IMR-90 (cell line): ENCODE results near the gene SPAG8. TPM values are rescaled to one million over a fixed set of nuclear protein-coding genes. Genes with fewer than 3 reads are reported as not detected.

Experiments
- ATAC-seq: fragments of 200-7000 bp; cut with Tn5 transposase; 2 replicates; pipeline ENCODE4 v1.9.1; 2020; ENCODE audit warnings: low read depth, mild to moderate bottlenecking, moderate library complexity
- BruUV-seq: library from RNA; stranded (reverse); fragments of 400-500 nt; replicated peaks from 2 replicates; lab custom pipeline; 2021; lab: Mats Ljungman, UMichigan
- CTCF ChIA-PET: fragments of 300-600 bp; formaldehyde crosslinking; extraction: SDS; loops from one replicate; lab custom pipeline; 2021; ENCODE audit warnings: antibody characterized with exemption; lab: Yijun Ruan, JAX
- POLR2A ChIA-PET: fragments of 300-600 bp; sonication (Branson Sonifier 250); formaldehyde crosslinking; loops from one replicate; lab custom pipeline; 2022; ENCODE audit warnings: antibody characterized with exemption; ENCODE audit not compliant: unreplicated experiment; lab: Charles Lee
- DNase-seq: peaks from one replicate; pipeline ENCODE4 v3.0.0; 2013
- H2AFZ ChIP-seq: replicated peaks from 2 replicates; pipeline ENCODE3; 2013; ENCODE audit warnings: low read length, mild to moderate bottlenecking; ENCODE audit not compliant: poor library complexity
- H2AK5ac ChIP-seq: 2 replicates; pipeline ENCODE4 v1.6.1; 2013; ENCODE audit warnings: low read depth, low read length, inconsistent platforms
- H2AK9ac ChIP-seq: replicated peaks from 2 replicates; pipeline ENCODE3; 2013; ENCODE audit warnings: mild to moderate bottlenecking, low read depth, low read length, moderate library complexity; ENCODE audit not compliant: poor library complexity
- H2BK120ac ChIP-seq: 2 replicates; pipeline ENCODE4 v1.6.1; 2013; ENCODE audit warnings: low read depth, low read length, inconsistent platforms
- H2BK15ac ChIP-seq: 3 replicates; pipeline ENCODE4 v1.6.1; 2013; ENCODE audit warnings: low read depth, low read length, inconsistent platforms
- H2BK20ac ChIP-seq: 2 replicates; pipeline ENCODE4 v1.6.1; 2013; ENCODE audit warnings: low read depth, mild to moderate bottlenecking, inconsistent platforms, low read length, moderate library complexity
- H2BK5ac ChIP-seq: 2 replicates; pipeline ENCODE4 v1.6.1; 2013; ENCODE audit warnings: mild to moderate bottlenecking, low read depth, low read length, inconsistent platforms; ENCODE audit not compliant: poor library complexity, severe bottlenecking
- H3K14ac ChIP-seq: replicated peaks from 2 replicates; pipeline ENCODE4 v1.6.1; 2013; ENCODE audit warnings: low read depth, low read length, inconsistent platforms
- H3K18ac ChIP-seq: 2 replicates; pipeline ENCODE4 v1.6.1; 2013; ENCODE audit warnings: low read depth, low read length, control low read depth
- H3K23ac ChIP-seq: 2 replicates; pipeline ENCODE4 v1.6.1; 2013; ENCODE audit warnings: low read depth, low read length, inconsistent platforms
- H3K27ac ChIP-seq: 2 replicates; pipeline ENCODE4 v1.5.1; 2013; ENCODE audit warnings: mild to moderate bottlenecking, control low read depth, low read length; ENCODE audit not compliant: insufficient read depth
- H3K27me3 ChIP-seq: 2 replicates; pipeline ENCODE4 v1.6.1; 2013; ENCODE audit warnings: low read length; ENCODE audit not compliant: control insufficient read depth, insufficient read depth
- H3K36me3 ChIP-seq: 2 replicates; pipeline ENCODE4 v1.6.1; 2013; ENCODE audit warnings: low read length, mixed read lengths; ENCODE audit not compliant: control insufficient read depth, insufficient read depth
- H3K4ac ChIP-seq: 2 replicates; pipeline ENCODE4 v1.6.1; 2013; ENCODE audit warnings: low read depth, low read length, inconsistent platforms
- H3K4me1 ChIP-seq: 2 replicates; pipeline ENCODE4 v1.6.1; 2013; ENCODE audit warnings: low read length, mixed read lengths; ENCODE audit not compliant: control insufficient read depth, insufficient read depth
- H3K4me2 ChIP-seq: 2 replicates; pipeline ENCODE4 v1.6.1; 2013; ENCODE audit warnings: low read depth, mild to moderate bottlenecking, control low read depth, low read length, moderate library complexity
- H3K4me3 ChIP-seq: 2 replicates; pipeline ENCODE4 v1.5.1; 2013; ENCODE audit warnings: low read depth, mild to moderate bottlenecking, control low read depth, low read length, moderate library complexity; ENCODE audit not compliant: insufficient read depth
- H3K56ac ChIP-seq: 2 replicates; pipeline ENCODE4 v1.6.1; 2013; ENCODE audit warnings: low read length, inconsistent platforms; ENCODE audit not compliant: insufficient read depth; ENCODE audit errors: extremely low read depth
- H3K79me1 ChIP-seq, 2 experiments: 2 replicates each; pipeline ENCODE4 v1.6.1; 2013; ENCODE audit warnings: low read length in 2 of 2, inconsistent platforms in 1 of 2, low read depth in 1 of 2
- H3K9ac ChIP-seq: 2 replicates; pipeline ENCODE4 v1.6.1; 2013; ENCODE audit warnings: low read depth, low read length, control low read depth
- H3K9me1 ChIP-seq: 2 replicates; pipeline ENCODE4 v1.6.1; 2013; ENCODE audit warnings: low read length, inconsistent platforms; ENCODE audit not compliant: insufficient read depth
- H3K9me3 ChIP-seq: 2 replicates; pipeline ENCODE4 v1.6.1; 2013; ENCODE audit warnings: low read length; ENCODE audit not compliant: control insufficient read depth, insufficient read depth
- H4K20me1 ChIP-seq: 2 replicates; pipeline ENCODE4 v1.6.1; 2013; ENCODE audit warnings: low read length, inconsistent platforms; ENCODE audit not compliant: insufficient read depth
- H4K5ac ChIP-seq: 2 replicates; pipeline ENCODE4 v1.6.1; 2013; ENCODE audit warnings: mild to moderate bottlenecking, low read depth, low read length, control low read depth
- H4K8ac ChIP-seq, 2 experiments: 2 replicates each; pipeline ENCODE4 v1.6.1; 2013; ENCODE audit warnings: low read depth in 2 of 2, low read length in 2 of 2, control low read depth in 1 of 2, inconsistent platforms in 1 of 2
- H4K91ac ChIP-seq: 2 replicates; pipeline ENCODE4 v1.6.1; 2013; ENCODE audit warnings: low read depth, low read length, inconsistent platforms; ENCODE audit not compliant: insufficient read depth
- BHLHE40 ChIP-seq: fragments of 150-350 bp; IDR thresholded peaks from 2 replicates; pipeline ENCODE4 v1.6.1; 2016; ENCODE audit warnings: mild to moderate bottlenecking, low read depth, low read length
- CEBPB ChIP-seq: IDR thresholded peaks from 2 replicates; pipeline ENCODE4 v1.6.1; 2012; ENCODE audit warnings: low read depth, low read length, improper control_type of control experiment
- CHD1 ChIP-seq: IDR thresholded peaks from 2 replicates; pipeline ENCODE4 v1.6.1; 2012; ENCODE audit warnings: low read depth, low read length, improper control_type of control experiment
- FOS ChIP-seq: fragments of 150-350 bp; IDR thresholded peaks from 2 replicates; pipeline ENCODE4 v1.6.1; 2016; ENCODE audit warnings: low read depth, low read length
- POLR2A ChIP-seq: IDR thresholded peaks from 2 replicates; pipeline ENCODE4 v1.6.1; 2012; ENCODE audit warnings: mild to moderate bottlenecking, low read depth, low read length
- RAD21 ChIP-seq: IDR thresholded peaks from 2 replicates; pipeline ENCODE4 v1.6.1; 2012; ENCODE audit warnings: low read length, improper control_type of control experiment
- RCOR1 ChIP-seq: IDR thresholded peaks from 2 replicates; pipeline ENCODE4 v1.6.1; 2012; ENCODE audit warnings: mild to moderate bottlenecking, low read length, improper control_type of control experiment; ENCODE audit not compliant: insufficient replicate concordance
- RFX5 ChIP-seq: IDR thresholded peaks from 2 replicates; pipeline ENCODE4 v1.8.0; 2012; ENCODE audit warnings: low read depth, mild to moderate bottlenecking, low read length, moderate library complexity
- WGBS, 2 experiments: methylation state at CpG; one replicate each; pipeline versions ENCODE4 v1.1.5 to v1.1.7; 2013; ENCODE audit warnings: missing lambda C conversion rate in 2 of 2; ENCODE audit not compliant: insufficient read length in 1 of 2; ENCODE audit errors: extremely low coverage in 2 of 2; 5-methylcytosine and 5-hydroxymethylcytosine counted together
- dilution Hi-C: fragments of 300-500 bp; cut with HindIII; formaldehyde crosslinking; loops from one replicate; pipeline ENCODE4 v1.14.3; 2018; ENCODE audit warnings: low sequenced_read_pairs; ENCODE audit not compliant: unreplicated experiment
- in situ Hi-C: fragments of 300-500 bp; cut with MboI; formaldehyde crosslinking; loops from 3 replicates; pipeline ENCODE4 v1.14.3; 2019; ENCODE audit warnings: low sequenced_read_pairs, inconsistent platforms, mixed read lengths
- intact Hi-C: fragments of 100-400 bp; cut with micrococcal nuclease; formaldehyde crosslinking; loops from 2 replicates; pipeline ENCODE4 v1.10.0; 2022
- polyA plus RNA-seq, 3 experiments: library from polyadenylated mRNA; depleted of rRNA; stranded (reverse); fragments of >200 nt; gene quantifications; 2 replicates each; pipeline ENCODE4 v1.2.3, GENCODE V29; 2012; ENCODE audit warnings: low replicate concordance in 1 of 3
- total RNA-seq: library from RNA; depleted of rRNA; stranded (reverse); fragments of >200 nt; gene quantifications from 2 replicates; pipeline ENCODE4 v1.2.3, GENCODE V29; 2012
- TF ChIP-seq, protein P1 (sequence below): fragments of 150-350 bp; IDR thresholded peaks from 2 replicates; pipeline ENCODE4 v1.6.1; 2017; ENCODE audit warnings: mild to moderate bottlenecking, antibody characterized with exemption, low read length, low read depth
- TF ChIP-seq, protein P2 (sequence below): fragments of 150-350 bp; IDR thresholded peaks from 2 replicates; pipeline ENCODE4 v1.6.1; 2016; ENCODE audit warnings: low read depth, mild to moderate bottlenecking, low read length, moderate library complexity, borderline replicate concordance

Gene SPAG8
- total and polyA plus RNA-seq, 2 of the 4 experiments (the other 2 are of a cell fraction) = 0.72 to 0.84 TPM

DNA sequence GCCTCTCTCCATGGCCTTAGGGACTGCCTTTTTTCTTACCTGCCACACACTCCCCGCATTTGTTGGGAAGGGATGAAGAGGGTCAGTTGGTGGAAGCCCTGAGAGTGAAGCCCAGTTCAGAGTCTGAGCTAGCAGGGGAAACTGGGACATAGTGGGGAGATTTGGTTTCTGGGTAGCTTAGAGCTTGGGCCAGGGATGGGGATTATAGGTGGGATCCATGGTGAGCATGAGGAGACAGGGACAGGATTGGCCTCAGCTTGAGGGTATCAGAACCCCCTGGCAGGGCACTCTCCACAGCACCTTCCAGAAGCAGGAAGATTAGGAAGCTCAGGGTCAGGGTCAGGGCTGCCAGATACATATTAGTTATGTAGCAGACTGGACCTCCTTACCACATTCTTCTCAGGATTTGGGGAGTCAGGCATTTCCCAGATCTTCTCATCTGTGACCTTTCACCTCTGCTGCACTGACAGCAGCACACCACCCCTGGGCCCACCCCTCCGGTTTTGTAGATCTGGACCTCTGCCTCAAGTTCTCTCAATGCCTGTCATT lies 40.3 kb upstream of the SPAG8 start:
- no peak overlapping the region for H3K4ac ChIP-seq
- BruUV-seq = no TSS peak
- no peak overlapping the region for H3K4me2 ChIP-seq
- ChIA-PET CTCF (no interaction called here), POLR2A (no interaction called here)
- no peak overlapping the region for H3K9ac ChIP-seq
- no peaks in the 10 kb centered on the region for H3K79me1 ChIP-seq
- intact Hi-C loops (no loop called here), dilution Hi-C loops (no loop called here), in situ Hi-C loops (no loop called here)
- H2BK120ac ChIP-seq = no peak overlapping the region
- H3K9me3 ChIP-seq = no peaks in the 10 kb centered on the region
- no peak overlapping the region for H2AK5ac ChIP-seq
- H4K5ac ChIP-seq = no peak overlapping the region
- DNase-seq (no peak), ATAC-seq (no peak)
- no peak overlapping the region for H4K8ac ChIP-seq
- H3K27me3 ChIP-seq = no peaks in the 10 kb centered on the region; the same call in 1 of the 2 replicates
- no peak overlapping the region for H4K91ac ChIP-seq
- TF ChIP-seq BHLHE40 = no peak
- TF ChIP-seq CHD1 = no peak
- no peak for TF ChIP-seq POLR2A
- TF ChIP-seq RFX5 = no peak
- TF ChIP-seq FOS = no peak
- TF ChIP-seq, protein P1, sequence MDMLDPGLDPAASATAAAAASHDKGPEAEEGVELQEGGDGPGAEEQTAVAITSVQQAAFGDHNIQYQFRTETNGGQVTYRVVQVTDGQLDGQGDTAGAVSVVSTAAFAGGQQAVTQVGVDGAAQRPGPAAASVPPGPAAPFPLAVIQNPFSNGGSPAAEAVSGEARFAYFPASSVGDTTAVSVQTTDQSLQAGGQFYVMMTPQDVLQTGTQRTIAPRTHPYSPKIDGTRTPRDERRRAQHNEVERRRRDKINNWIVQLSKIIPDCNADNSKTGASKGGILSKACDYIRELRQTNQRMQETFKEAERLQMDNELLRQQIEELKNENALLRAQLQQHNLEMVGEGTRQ = no peak
- no peak for TF ChIP-seq RCOR1
- no peak for TF ChIP-seq RAD21
- no peak for TF ChIP-seq CEBPB
- TF ChIP-seq, protein P2, sequence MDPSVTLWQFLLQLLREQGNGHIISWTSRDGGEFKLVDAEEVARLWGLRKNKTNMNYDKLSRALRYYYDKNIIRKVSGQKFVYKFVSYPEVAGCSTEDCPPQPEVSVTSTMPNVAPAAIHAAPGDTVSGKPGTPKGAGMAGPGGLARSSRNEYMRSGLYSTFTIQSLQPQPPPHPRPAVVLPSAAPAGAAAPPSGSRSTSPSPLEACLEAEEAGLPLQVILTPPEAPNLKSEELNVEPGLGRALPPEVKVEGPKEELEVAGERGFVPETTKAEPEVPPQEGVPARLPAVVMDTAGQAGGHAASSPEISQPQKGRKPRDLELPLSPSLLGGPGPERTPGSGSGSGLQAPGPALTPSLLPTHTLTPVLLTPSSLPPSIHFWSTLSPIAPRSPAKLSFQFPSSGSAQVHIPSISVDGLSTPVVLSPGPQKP = no peak
- H2AK9ac ChIP-seq = peak overlapping the region; percentile 15
- H3K27ac ChIP-seq = no peak overlapping the region
- H2AFZ ChIP-seq = no peak overlapping the region
- H3K18ac ChIP-seq = no peak overlapping the region
- H3K36me3 ChIP-seq = peaks cover 3% of the 10 kb centered on the region; the same call in 1 of the 2 replicates
- no peak overlapping the region for H3K4me3 ChIP-seq
- no peak overlapping the region for H2BK15ac ChIP-seq
- H4K20me1 ChIP-seq = no peaks in the 10 kb centered on the region
- no peak overlapping the region for H3K14ac ChIP-seq
- no peak overlapping the region for H2BK5ac ChIP-seq
- peaks cover under 1% of the 10 kb centered on the region; the same call in 1 of the 2 replicates for H3K9me1 ChIP-seq
- H3K4me1 ChIP-seq = peaks cover 3% of the 10 kb centered on the region; the same call in 1 of the 2 replicates
- H3K56ac ChIP-seq = no peak overlapping the region
- no peak overlapping the region for H3K23ac ChIP-seq
- WGBS, 2 experiments = 100% methylated on average over 1 of the region's 2 CpGs; no CpG with 5 or more reads in 1 of the 2 experiments
- no peak overlapping the region for H2BK20ac ChIP-seq
